H1 (cell line): ENCODE measurements around the gene BIRC7. TPM values are rescaled to one million over a fixed set of nuclear protein-coding genes. Genes with fewer than 3 reads are reported as not detected.

Experiments
- CTCF ChIA-PET: fragments of 300-600 bp; sonication (Branson Sonifier 250); formaldehyde crosslinking; loops from one replicate; lab custom pipeline; 2021; ENCODE audit not compliant: partially characterized antibody; lab: Charles Lee
- POLR2A ChIA-PET: fragments of 300-600 bp; sonication (Branson Sonifier 250); formaldehyde crosslinking; loops from one replicate; lab custom pipeline; 2021; ENCODE audit warnings: inconsistent platforms; ENCODE audit not compliant: partially characterized antibody; lab: Charles Lee
- DNase-seq, 2 experiments: peaks; one replicate each; pipeline versions ENCODE4 v3.0.0 to v3.0.0-alpha.2; 2010 to 2022; ENCODE audit warnings: low spot score in 2 of 2, low read depth in 1 of 2, mixed read lengths in 1 of 2
- FAIRE-seq: peaks from 2 replicates; lab custom pipeline; 2011; peaks lifted over from hg19 to GRCh38; lab: Jason Lieb, UNC
- H2AFZ ChIP-seq: 2 replicates; pipeline ENCODE4 v1.8.1; 2012; ENCODE audit warnings: low read length, inconsistent platforms
- H2AK5ac ChIP-seq: 2 replicates; pipeline ENCODE4 v1.6.1; 2013; ENCODE audit warnings: low read depth, low read length
- H2BK120ac ChIP-seq: replicated peaks from 2 replicates; pipeline ENCODE3; 2013; ENCODE audit warnings: low read depth, low read length, inconsistent platforms
- H2BK12ac ChIP-seq: 2 replicates; pipeline ENCODE4 v1.6.1; 2013; ENCODE audit warnings: low read depth, low read length
- H2BK15ac ChIP-seq: 2 replicates; pipeline ENCODE4 v1.6.1; 2013; ENCODE audit warnings: low read length
- H2BK20ac ChIP-seq: 2 replicates; pipeline ENCODE4 v1.6.1; 2013; ENCODE audit warnings: low read length
- H2BK5ac ChIP-seq: 2 replicates; pipeline ENCODE4 v1.6.1; 2013; ENCODE audit warnings: low read depth, low read length
- H3K14ac ChIP-seq: 2 replicates; pipeline ENCODE4 v1.6.1; 2013; ENCODE audit warnings: inconsistent platforms; ENCODE audit not compliant: insufficient read length
- H3K18ac ChIP-seq: 2 replicates; pipeline ENCODE4 v1.6.1; 2013; ENCODE audit warnings: low read length; ENCODE audit errors: extremely low read depth
- H3K23ac ChIP-seq: 2 replicates; pipeline ENCODE4 v1.6.1; 2013; ENCODE audit warnings: inconsistent platforms; ENCODE audit not compliant: insufficient read length
- H3K23me2 ChIP-seq: 2 replicates; pipeline ENCODE4 v1.6.1; 2013; ENCODE audit warnings: low read depth, low read length
- H3K27ac ChIP-seq: 2 replicates; pipeline ENCODE4 v1.6.1; 2011; ENCODE audit warnings: low read depth, low read length, inconsistent platforms
- H3K27me3 ChIP-seq, 4 experiments: replicated peaks in 1 of 4; 1 replicate in 1 of 4; 2 replicates in 3 of 4; pipeline versions ENCODE4 v1.6.1 to v1.8.1; 2011 to 2013; ENCODE audit warnings: low read length in 3 of 4, mild to moderate bottlenecking in 3 of 4, inconsistent platforms in 2 of 4, mixed read lengths in 2 of 4, moderate library complexity in 1 of 4; ENCODE audit not compliant: control insufficient read depth in 3 of 4, insufficient read depth in 3 of 4; ENCODE audit errors: extremely low read depth in 1 of 4
- H3K36me3 ChIP-seq, 4 experiments: 2 replicates each; pipeline versions ENCODE4 v1.6.1 to v1.8.1; 2011 to 2013; ENCODE audit warnings: mild to moderate bottlenecking in 4 of 4, low read length in 3 of 4, moderate library complexity in 2 of 4, control low read depth in 1 of 4, inconsistent platforms in 1 of 4; ENCODE audit not compliant: insufficient read depth in 4 of 4, control insufficient read depth in 2 of 4
- H3K4ac ChIP-seq: replicated peaks from 2 replicates; pipeline ENCODE3; 2013; ENCODE audit warnings: low read length, low read depth, mixed read lengths, inconsistent platforms; ENCODE audit not compliant: insufficient read length
- H3K4me1 ChIP-seq, 4 experiments: replicated peaks in 1 of 4; 1 replicate in 1 of 4; 2 replicates in 3 of 4; pipeline versions ENCODE4 v1.6.1 to v1.8.1; 2011 to 2013; ENCODE audit warnings: low read length in 3 of 4, inconsistent platforms in 2 of 4, mixed read lengths in 1 of 4; ENCODE audit not compliant: insufficient read depth in 4 of 4, control insufficient read depth in 3 of 4
- H3K4me2 ChIP-seq, 2 experiments: 2 replicates each; pipeline versions ENCODE4 v1.6.1 to v1.8.1; 2011 to 2013; ENCODE audit warnings: low read depth in 2 of 2, low read length in 2 of 2, control low read depth in 1 of 2, inconsistent platforms in 1 of 2, mild to moderate bottlenecking in 1 of 2; ENCODE audit not compliant: insufficient read depth in 1 of 2
- H3K4me3 ChIP-seq, 4 experiments: fragments of 200-600, 300-600 bp in 1 of 4; sonication (generic), shearing (Covaris generic), sonication (Bioruptor Twin) in 1 of 4; 2 replicates each; pipeline versions ENCODE4 v1.5.1 to v1.8.1; 2011 to 2016; ENCODE audit warnings: low read length in 4 of 4, low read depth in 3 of 4, control low read depth in 2 of 4, inconsistent platforms in 2 of 4, mild to moderate bottlenecking in 2 of 4, mixed read lengths in 1 of 4, moderate library complexity in 1 of 4; ENCODE audit not compliant: insufficient read depth in 2 of 4; ENCODE audit errors: extremely low read depth in 1 of 4
- H3K56ac ChIP-seq: replicated peaks from 2 replicates; pipeline ENCODE3; 2013; ENCODE audit warnings: low read depth, mild to moderate bottlenecking, mixed read lengths, low read length, inconsistent platforms; ENCODE audit not compliant: insufficient read length
- H3K79me1 ChIP-seq: 2 replicates; pipeline ENCODE4 v1.6.1; 2013; ENCODE audit warnings: low read depth, low read length, control low read depth
- H3K79me2 ChIP-seq, 2 experiments: 2 replicates each; pipeline versions ENCODE4 v1.6.1 to v1.8.1; 2012 to 2013; ENCODE audit warnings: low read length in 2 of 2, mild to moderate bottlenecking in 2 of 2, inconsistent platforms in 1 of 2; ENCODE audit not compliant: insufficient read depth in 2 of 2, control insufficient read depth in 1 of 2
- H3K9ac ChIP-seq, 4 experiments: replicated peaks in 1 of 4; 1 replicate in 1 of 4; 2 replicates in 3 of 4; pipeline versions ENCODE4 v1.6.1 to v1.8.1; 2011 to 2013; ENCODE audit warnings: low read depth in 3 of 4, low read length in 3 of 4, control low read depth in 2 of 4, mild to moderate bottlenecking in 2 of 4, moderate library complexity in 2 of 4, inconsistent platforms in 1 of 4; ENCODE audit errors: extremely low read depth in 1 of 4
- H3K9me3 ChIP-seq, 2 experiments: 2 replicates each; pipeline versions ENCODE4 v1.6.1 to v1.8.1; 2012 to 2013; ENCODE audit warnings: mild to moderate bottlenecking in 2 of 2, moderate library complexity in 2 of 2, control low read depth in 1 of 2, inconsistent platforms in 1 of 2, low read depth in 1 of 2, low read length in 1 of 2, mixed read lengths in 1 of 2; ENCODE audit not compliant: insufficient read depth in 2 of 2
- H4K20me1 ChIP-seq, 2 experiments: replicated peaks in 1 of 2; 2 replicates each; pipeline versions ENCODE3 to v1.8.1; 2011 to 2013; ENCODE audit warnings: inconsistent platforms in 2 of 2, low read length in 2 of 2, mild to moderate bottlenecking in 1 of 2; ENCODE audit not compliant: insufficient read depth in 2 of 2, control insufficient read depth in 1 of 2
- H4K5ac ChIP-seq: 2 replicates; pipeline ENCODE4 v1.6.1; 2013; ENCODE audit warnings: low read length, low read depth, mixed read lengths, inconsistent platforms; ENCODE audit not compliant: insufficient read length
- H4K8ac ChIP-seq: 2 replicates; pipeline ENCODE4 v1.8.0; 2013; ENCODE audit warnings: mild to moderate bottlenecking, moderate library complexity, low read length, inconsistent platforms; ENCODE audit not compliant: insufficient read depth; ENCODE audit errors: extremely low read depth
- H4K91ac ChIP-seq: replicated peaks from 2 replicates; pipeline ENCODE3; 2013; ENCODE audit warnings: low read length, mixed read lengths, inconsistent platforms; ENCODE audit not compliant: insufficient read length
- POLR2A ChIP-seq, 2 experiments: IDR thresholded peaks; 1 replicate in 1 of 2; 2 replicates in 1 of 2; pipeline ENCODE4 v1.6.1; 2011; ENCODE audit warnings: low read depth in 2 of 2, low read length in 2 of 2, mild to moderate bottlenecking in 2 of 2; ENCODE audit errors: control extremely low read depth in 1 of 2
- SAP30 ChIP-seq: fragments of 300-600 bp; sonication (generic); IDR thresholded peaks from 2 replicates; pipeline ENCODE4 v1.7.1; 2012; ENCODE audit warnings: low read length, moderate library complexity, mild to moderate bottlenecking, inconsistent platforms; ENCODE audit not compliant: insufficient read depth, insufficient replicate concordance
- WGBS, 2 experiments: shearing (Covaris generic) in 1 of 2; methylation state at CpG; one replicate each; pipeline versions ENCODE4 v1.1.6 to v1.1.7; 2013 to 2015; ENCODE audit warnings: low lambda C conversion rate in 2 of 2, mixed read lengths in 2 of 2, inconsistent platforms in 1 of 2, low coverage in 1 of 2, missing lambda C conversion rate in 1 of 2; ENCODE audit not compliant: insufficient replicate concordance in 2 of 2, insufficient coverage in 1 of 2, insufficient read length in 1 of 2; ENCODE audit errors: extremely low coverage in 1 of 2, missing lambda C conversion rate in 1 of 2; 5-methylcytosine and 5-hydroxymethylcytosine counted together
- polyA plus RNA-seq, 7 experiments: library from polyadenylated mRNA; depleted of rRNA in 3 of 7; stranded (reverse) in 5 of 7; unstranded in 2 of 7; fragments of >200 nt in 5 of 7; fragments of 200-250 nt in 2 of 7; gene quantifications; 1 replicate in 5 of 7; 2 replicates in 1 of 7; 4 replicates in 1 of 7; pipeline versions ENCODE4 v1.2.1 to v1.2.3, GENCODE V29; 2011 to 2013; ENCODE audit warnings: missing spikeins in 2 of 7, mixed read lengths in 2 of 7
- total RNA-seq: library from RNA; stranded (reverse); fragmentation: NEBNext Ultra II Directional; extraction: Animal tissue kit (Norgen Biotek cat#: 25700); gene quantifications from 2 replicates; pipeline ENCODE4 v1.2.1, GENCODE V29; 2021

Gene BIRC7
- total and polyA plus RNA-seq, 2 of the 8 experiments (the other 6 are each of a cell fraction or from before 2014, with no cell fraction given), result 0.11 to 0.41 TPM

GRCh38 chr20:63241272-63241671, 5.6 kb downstream of the BIRC7 start:
- Histone ChIP-seq H4K8ac (no peak overlapping the region), H3K27me3 (no peaks in the 10 kb centered on the region; a peak in 2 of 7 replicates), H3K14ac (no peak overlapping the region), H3K27ac (no peak overlapping the region), H3K9ac (no peak overlapping the region), H3K4me3 (no peak overlapping the region), H4K91ac (no peak overlapping the region), H4K20me1 (no peaks in the 10 kb centered on the region), H3K23ac (no peak overlapping the region), H2AK5ac (no peak overlapping the region), H2BK120ac (no peak overlapping the region), H3K4me1 (peaks cover 0 to 3% (median 1%) of the 10 kb centered on the region in 4 experiments; a peak in 3 of 7 replicates)
- TF ChIP-seq SAP30, result no peak
- TF ChIP-seq POLR2A (IDR thresholded peaks at IDR 0.05; ENCODE audit: control extremely low read depth in 1 of 2, low read depth in 2 of 2, low read length in 2 of 2), result no peak
- TF ChIP-seq, all 59 proteins: peak for 0
- ChIA-PET CTCF (interaction anchor here (1.1 to 10.9 kb wide), 6 partner anchors 9 to 49 kb away, joined by 3 to 199 read pairs (median 4); no protein-coding TSS in a partner anchor), POLR2A (interaction anchor here (0.6 to 1.5 kb wide), 2 partner anchors 13 to 26 kb away, joined by 3 read pairs; partner anchors contain the start of gene YTHDF1)
- H2BK12ac ChIP-seq, result no peak overlapping the region
- H3K79me1 ChIP-seq, result no peaks in the 10 kb centered on the region
- 86% methylated on average over 10 of the region's 11 CpGs; no CpG with 5 or more reads in 1 of the 2 experiments for WGBS, 2 experiments
- H3K18ac ChIP-seq, result no peak overlapping the region
- no peak overlapping the region for H2AFZ ChIP-seq
- no peaks in the 10 kb centered on the region for H3K79me2 ChIP-seq
- H3K56ac ChIP-seq, result no peak overlapping the region
- no peak overlapping the region for H3K4me2 ChIP-seq
- DNase-seq (no peak), FAIRE-seq (no peak)
- no peaks in the 10 kb centered on the region for H3K9me3 ChIP-seq
- H3K36me3 ChIP-seq, result no peaks in the 10 kb centered on the region
- H2BK15ac ChIP-seq, result no peak overlapping the region
- no peak overlapping the region for H3K4ac ChIP-seq
- no peak overlapping the region for H2BK5ac ChIP-seq
- no peak overlapping the region for H2BK20ac ChIP-seq
- no peaks in the 10 kb centered on the region for H3K23me2 ChIP-seq
- no peak overlapping the region for H4K5ac ChIP-seq
